Measurements from ENCODE around the gene FANCI. TPM values are rescaled to one million over a fixed set of nuclear protein-coding genes. Genes with fewer than 3 reads are reported as not detected.
A peak's percentile ranks its signal among the peaks of the same experiment; 100 is the strongest.

Gene FANCI
- total and polyA plus RNA-seq, 2 experiments from 2014 or later, result 63.6 to 66.8 TPM

DNA sequence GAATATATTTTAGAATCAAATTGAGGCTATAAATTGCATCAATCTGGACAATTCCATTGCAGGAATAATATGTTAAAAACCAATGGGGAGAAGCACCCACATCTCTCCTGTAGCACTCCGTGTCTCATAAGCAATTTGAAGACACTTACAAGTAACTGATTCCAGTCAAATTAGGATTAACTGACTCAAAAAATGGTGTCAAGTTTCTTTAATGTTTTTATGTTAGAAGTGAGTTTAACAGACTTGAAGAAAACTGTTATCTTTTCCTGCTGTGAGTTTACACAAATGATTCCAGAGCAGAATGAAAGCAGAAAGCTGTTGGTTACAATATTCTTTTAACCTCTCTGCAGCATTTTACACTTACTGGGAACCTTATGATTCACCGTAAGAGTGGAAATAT, 45.6 kb upstream of the FANCI start:
- Histone ChIP-seq H3K79me2 (replicated peaks; ENCODE audit: insufficient read depth) (no peaks in the 10 kb centered on the region), H3F3A (replicated peaks; ENCODE audit: low read depth) (no peaks in the 10 kb centered on the region), H3K36me3 (ENCODE audit: insufficient read depth) (no peaks in the 10 kb centered on the region), H3K27me3 (ENCODE audit: insufficient read depth) (no peaks in the 10 kb centered on the region), H3K9me2 (ENCODE audit: insufficient read depth) (no peaks in the 10 kb centered on the region), H3K4me1 (ENCODE audit: insufficient read depth) (peaks cover 47% of the 10 kb centered on the region), H3K27ac (ENCODE audit: low read depth) (peak overlapping the region; percentile 28), H3K4me3 (no peak overlapping the region), H2AFZ (no peak overlapping the region), H4K20me1 (replicated peaks; ENCODE audit: insufficient read depth) (no peaks in the 10 kb centered on the region), H3K4me2 (peak overlapping the region; percentile 56; the same call in 1 of the 2 replicates)
- DNase-seq (ENCODE audit: low spot score), result no peak
- H3K4me1 Mint-ChIP-seq, result peaks cover 65% of the 10 kb centered on the region
- H3K36me3 Mint-ChIP-seq (ENCODE audit: low read depth), result peaks cover 2% of the 10 kb centered on the region; the same call in 2 of the 3 replicates
- no peak for ATAC-seq
- TF ChIP-seq NANOG (IDR thresholded peaks at IDR 0.05; ENCODE audit: borderline replicate concordance), result no peak
- no peak for TF ChIP-seq EZH2phosphoT487 (IDR thresholded peaks at IDR 0.05; ENCODE audit: unreplicated experiment)
- no peak for TF ChIP-seq STAT1 (IDR thresholded peaks at IDR 0.05; ENCODE audit: unreplicated experiment)
- H3K27ac Mint-ChIP-seq, result peak overlapping the region; percentile 84
- peak overlapping the region; percentile 36; the same call in 1 of the 3 replicates for H3K4me3 Mint-ChIP-seq
- no peaks in the 10 kb centered on the region for H3K27me3 Mint-ChIP-seq (ENCODE audit: insufficient read depth, low read depth, poor library complexity)
- H3K9me3 Mint-ChIP-seq, result no peaks in the 10 kb centered on the region

DNA sequence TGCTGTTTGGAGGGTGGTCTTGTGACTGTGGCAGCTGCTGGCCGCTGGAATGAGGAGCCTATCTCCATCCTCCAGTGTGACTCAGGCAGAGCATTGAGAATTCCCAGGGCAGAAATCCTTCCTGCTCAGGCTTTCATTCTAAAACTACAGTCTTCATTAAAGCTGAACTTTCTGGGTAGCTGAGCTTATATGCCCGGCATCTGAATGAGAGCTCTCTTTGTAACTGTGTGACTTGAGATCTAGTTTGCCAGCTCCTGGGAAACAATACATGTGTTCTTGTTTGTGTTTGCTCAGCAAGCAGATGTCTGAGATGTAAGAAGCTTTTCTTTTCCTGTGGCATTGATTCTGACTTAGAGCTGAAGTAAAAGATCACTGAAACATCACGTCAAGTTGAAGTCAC, 44.8 kb upstream of the FANCI start:
- Mint-ChIP-seq H3K4me1 (peaks cover 65% of the 10 kb centered on the region), H3K27me3 (ENCODE audit: insufficient read depth, low read depth, poor library complexity) (no peaks in the 10 kb centered on the region), H3K36me3 (ENCODE audit: low read depth) (no peaks in the 10 kb centered on the region; the same call in 2 of the 3 replicates), H3K4me3 (no peak overlapping the region), H3K27ac (peak overlapping the region; percentile 84; the same call in 1 of the 2 replicates), H3K9me3 (no peaks in the 10 kb centered on the region)
- ATAC-seq, result no peak
- H3K36me3 ChIP-seq (ENCODE audit: insufficient read depth), result no peaks in the 10 kb centered on the region
- H2AFZ ChIP-seq, result no peak overlapping the region
- H3K27me3 ChIP-seq (ENCODE audit: insufficient read depth), result no peaks in the 10 kb centered on the region
- H3K4me3 ChIP-seq, result no peak overlapping the region
- H3K27ac ChIP-seq (ENCODE audit: low read depth), result peak overlapping the region; percentile 28
- H4K20me1 ChIP-seq (replicated peaks; ENCODE audit: insufficient read depth), result no peaks in the 10 kb centered on the region
- H3K79me2 ChIP-seq (replicated peaks; ENCODE audit: insufficient read depth), result no peaks in the 10 kb centered on the region
- no peak for DNase-seq (ENCODE audit: low spot score)
- H3F3A ChIP-seq (replicated peaks; ENCODE audit: low read depth), result no peaks in the 10 kb centered on the region
- no peak overlapping the region for H3K4me2 ChIP-seq
- H3K9me2 ChIP-seq (ENCODE audit: insufficient read depth), result no peaks in the 10 kb centered on the region
- peaks cover 47% of the 10 kb centered on the region for H3K4me1 ChIP-seq (ENCODE audit: insufficient read depth)
- TF ChIP-seq NANOG (IDR thresholded peaks at IDR 0.05; ENCODE audit: borderline replicate concordance) (no peak), CTCF (conservative IDR thresholded peaks at IDR 0.05; ENCODE audit: low read depth in 2 of 2) (no peak), POLR2AphosphoS5 (IDR thresholded peaks at IDR 0.05; ENCODE audit: low read depth) (no peak), REST (IDR thresholded peaks at IDR 0.05; ENCODE audit: unreplicated experiment) (no peak), CREB1 (CRISPR knock-in tag; IDR thresholded peaks at IDR 0.05; ENCODE audit: low read depth) (no peak), STAT1 (IDR thresholded peaks at IDR 0.05; ENCODE audit: unreplicated experiment) (no peak)
- TF ChIP-seq, protein P1, sequence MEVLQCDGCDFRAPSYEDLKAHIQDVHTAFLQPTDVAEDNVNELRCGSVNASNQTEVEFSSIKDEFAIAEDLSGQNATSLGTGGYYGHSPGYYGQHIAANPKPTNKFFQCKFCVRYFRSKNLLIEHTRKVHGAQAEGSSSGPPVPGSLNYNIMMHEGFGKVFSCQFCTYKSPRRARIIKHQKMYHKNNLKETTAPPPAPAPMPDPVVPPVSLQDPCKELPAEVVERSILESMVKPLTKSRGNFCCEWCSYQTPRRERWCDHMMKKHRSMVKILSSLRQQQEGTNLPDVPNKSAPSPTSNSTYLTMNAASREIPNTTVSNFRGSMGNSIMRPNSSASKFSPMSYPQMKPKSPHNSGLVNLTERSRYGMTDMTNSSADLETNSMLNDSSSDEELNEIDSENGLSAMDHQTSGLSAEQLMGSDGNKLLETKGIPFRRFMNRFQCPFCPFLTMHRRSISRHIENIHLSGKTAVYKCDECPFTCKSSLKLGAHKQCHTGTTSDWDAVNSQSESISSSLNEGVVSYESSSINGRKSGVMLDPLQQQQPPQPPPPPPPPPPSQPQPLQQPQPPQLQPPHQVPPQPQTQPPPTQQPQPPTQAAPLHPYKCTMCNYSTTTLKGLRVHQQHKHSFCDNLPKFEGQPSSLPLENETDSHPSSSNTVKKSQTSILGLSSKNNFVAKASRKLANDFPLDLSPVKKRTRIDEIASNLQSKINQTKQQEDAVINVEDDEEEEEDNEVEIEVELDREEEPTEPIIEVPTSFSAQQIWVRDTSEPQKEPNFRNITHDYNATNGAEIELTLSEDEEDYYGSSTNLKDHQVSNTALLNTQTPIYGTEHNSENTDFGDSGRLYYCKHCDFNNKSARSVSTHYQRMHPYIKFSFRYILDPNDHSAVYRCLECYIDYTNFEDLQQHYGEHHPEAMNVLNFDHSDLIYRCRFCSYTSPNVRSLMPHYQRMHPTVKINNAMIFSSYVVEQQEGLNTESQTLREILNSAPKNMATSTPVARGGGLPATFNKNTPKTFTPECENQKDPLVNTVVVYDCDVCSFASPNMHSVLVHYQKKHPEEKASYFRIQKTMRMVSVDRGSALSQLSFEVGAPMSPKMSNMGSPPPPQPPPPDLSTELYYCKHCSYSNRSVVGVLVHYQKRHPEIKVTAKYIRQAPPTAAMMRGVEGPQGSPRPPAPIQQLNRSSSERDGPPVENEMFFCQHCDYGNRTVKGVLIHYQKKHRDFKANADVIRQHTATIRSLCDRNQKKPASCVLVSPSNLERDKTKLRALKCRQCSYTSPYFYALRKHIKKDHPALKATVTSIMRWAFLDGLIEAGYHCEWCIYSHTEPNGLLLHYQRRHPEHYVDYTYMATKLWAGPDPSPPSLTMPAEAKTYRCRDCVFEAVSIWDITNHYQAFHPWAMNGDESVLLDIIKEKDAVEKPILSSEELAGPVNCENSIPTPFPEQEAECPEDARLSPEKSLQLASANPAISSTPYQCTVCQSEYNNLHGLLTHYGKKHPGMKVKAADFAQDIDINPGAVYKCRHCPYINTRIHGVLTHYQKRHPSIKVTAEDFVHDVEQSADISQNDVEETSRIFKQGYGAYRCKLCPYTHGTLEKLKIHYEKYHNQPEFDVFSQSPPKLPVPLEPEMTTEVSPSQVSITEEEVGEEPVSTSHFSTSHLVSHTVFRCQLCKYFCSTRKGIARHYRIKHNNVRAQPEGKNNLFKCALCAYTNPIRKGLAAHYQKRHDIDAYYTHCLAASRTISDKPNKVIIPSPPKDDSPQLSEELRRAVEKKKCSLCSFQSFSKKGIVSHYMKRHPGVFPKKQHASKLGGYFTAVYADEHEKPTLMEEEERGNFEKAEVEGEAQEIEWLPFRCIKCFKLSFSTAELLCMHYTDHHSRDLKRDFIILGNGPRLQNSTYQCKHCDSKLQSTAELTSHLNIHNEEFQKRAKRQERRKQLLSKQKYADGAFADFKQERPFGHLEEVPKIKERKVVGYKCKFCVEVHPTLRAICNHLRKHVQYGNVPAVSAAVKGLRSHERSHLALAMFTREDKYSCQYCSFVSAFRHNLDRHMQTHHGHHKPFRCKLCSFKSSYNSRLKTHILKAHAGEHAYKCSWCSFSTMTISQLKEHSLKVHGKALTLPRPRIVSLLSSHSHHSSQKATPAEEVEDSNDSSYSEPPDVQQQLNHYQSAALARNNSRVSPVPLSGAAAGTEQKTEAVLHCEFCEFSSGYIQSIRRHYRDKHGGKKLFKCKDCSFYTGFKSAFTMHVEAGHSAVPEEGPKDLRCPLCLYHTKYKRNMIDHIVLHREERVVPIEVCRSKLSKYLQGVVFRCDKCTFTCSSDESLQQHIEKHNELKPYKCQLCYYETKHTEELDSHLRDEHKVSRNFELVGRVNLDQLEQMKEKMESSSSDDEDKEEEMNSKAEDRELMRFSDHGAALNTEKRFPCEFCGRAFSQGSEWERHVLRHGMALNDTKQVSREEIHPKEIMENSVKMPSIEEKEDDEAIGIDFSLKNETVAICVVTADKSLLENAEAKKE (CRISPR knock-in tag; IDR thresholded peaks at IDR 0.05), result no peak
- TF ChIP-seq, protein P2, sequence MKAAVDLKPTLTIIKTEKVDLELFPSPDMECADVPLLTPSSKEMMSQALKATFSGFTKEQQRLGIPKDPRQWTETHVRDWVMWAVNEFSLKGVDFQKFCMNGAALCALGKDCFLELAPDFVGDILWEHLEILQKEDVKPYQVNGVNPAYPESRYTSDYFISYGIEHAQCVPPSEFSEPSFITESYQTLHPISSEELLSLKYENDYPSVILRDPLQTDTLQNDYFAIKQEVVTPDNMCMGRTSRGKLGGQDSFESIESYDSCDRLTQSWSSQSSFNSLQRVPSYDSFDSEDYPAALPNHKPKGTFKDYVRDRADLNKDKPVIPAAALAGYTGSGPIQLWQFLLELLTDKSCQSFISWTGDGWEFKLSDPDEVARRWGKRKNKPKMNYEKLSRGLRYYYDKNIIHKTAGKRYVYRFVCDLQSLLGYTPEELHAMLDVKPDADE (IDR thresholded peaks at IDR 0.05), result no peak

Measured in GM23338 (cell line).